Measurements from ENCODE around the gene CIAO3. TPM values are rescaled to one million over a fixed set of nuclear protein-coding genes. Genes with fewer than 3 reads are reported as not detected.
A peak's percentile ranks its signal among the peaks of the same experiment; 100 is the strongest.

The CIAO3 gene
- total RNA-seq, 2 experiments from 2014 or later, result 33.3 to 38.2 TPM

- Histone ChIP-seq H3K27me3 (ENCODE audit: control insufficient read depth in 1 of 2, insufficient read depth in 2 of 2, low read length in 2 of 2) (peaks cover 71 to 73% of the 10 kb centered on the region in 2 experiments), H3K36me3 (ENCODE audit: insufficient read depth, low read length) (no peaks in the 10 kb centered on the region), H3K4me3 (ENCODE audit: low read length) (no peak overlapping the region), H3K4me1 (ENCODE audit: insufficient read depth, low read length) (peaks cover 29% of the 10 kb centered on the region), H3K9me3 (ENCODE audit: control insufficient read depth in 1 of 2, insufficient read depth in 1 of 2, low read length in 2 of 2) (peaks cover 0 to 53% of the 10 kb centered on the region in 2 experiments), H3K27ac (ENCODE audit: low read depth in 1 of 2, low read length in 2 of 2) (no peak overlapping the region)
- Mint-ChIP-seq H3K36me3 (ENCODE audit: low read depth) (no peaks in the 10 kb centered on the region), H3K9me3 (no peaks in the 10 kb centered on the region), H3K4me1 (ENCODE audit: low read depth) (peaks cover 4% of the 10 kb centered on the region), H3K4me3 (no peak overlapping the region), H3K27ac (no peak overlapping the region), H3K27me3 (peaks cover 53% of the 10 kb centered on the region)
- intact Hi-C loops (cut with DNase I, micrococcal nuclease), result no loop called here
- DNase-seq, result no peak
- ATAC-seq (ENCODE audit: poor library complexity), result no peak
- TF ChIP-seq CTCF (IDR thresholded peaks at IDR 0.05), result no peak
- ChIA-PET CTCF (no interaction called here), POLR2A (no interaction called here)
Measured at GRCh38 chr16:708019-708418, 32.8 kb downstream of the CIAO3 start.

DNA sequence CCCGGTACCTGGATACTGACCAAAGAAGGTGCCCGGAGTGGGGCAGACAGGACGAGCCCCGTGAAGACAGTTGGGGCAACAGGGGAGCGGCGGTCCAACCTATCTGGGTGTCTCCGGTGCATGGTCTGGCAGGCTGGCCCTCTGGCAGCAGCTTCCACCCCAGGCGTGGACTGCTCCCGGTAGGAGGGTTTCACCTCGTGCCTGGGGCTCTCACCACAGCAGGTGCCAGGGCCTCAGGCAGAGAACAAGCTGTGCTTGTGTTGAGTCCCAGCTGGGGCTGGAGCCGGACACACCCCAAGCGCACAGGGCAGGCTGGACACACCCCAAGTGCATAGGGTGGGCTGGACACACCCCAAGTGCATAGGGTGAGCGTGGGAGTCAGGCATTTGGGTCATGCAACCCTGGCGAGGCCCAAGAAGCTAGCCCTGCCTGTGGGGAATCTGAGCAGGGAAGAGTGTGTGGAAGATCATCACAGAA is 33.7 kb downstream of the CIAO3 start:
- no peak overlapping the region for H3K4me3 ChIP-seq (ENCODE audit: low read length)
- Mint-ChIP-seq H3K36me3 (ENCODE audit: low read depth) (no peaks in the 10 kb centered on the region), H3K4me3 (no peak overlapping the region), H3K4me1 (ENCODE audit: low read depth) (no peaks in the 10 kb centered on the region), H3K9me3 (no peaks in the 10 kb centered on the region), H3K27ac (no peak overlapping the region), H3K27me3 (peaks cover 57% of the 10 kb centered on the region)
- H3K4me1 ChIP-seq (ENCODE audit: insufficient read depth, low read length), result peaks cover 33% of the 10 kb centered on the region
- intact Hi-C loops (cut with DNase I, micrococcal nuclease), result no loop called here
- peaks cover 80 to 83% of the 10 kb centered on the region in 2 experiments for H3K27me3 ChIP-seq (ENCODE audit: control insufficient read depth in 1 of 2, insufficient read depth in 2 of 2, low read length in 2 of 2)
- H3K36me3 ChIP-seq (ENCODE audit: insufficient read depth, low read length), result no peaks in the 10 kb centered on the region
- ChIA-PET POLR2A (interaction anchor here (1.4 kb wide), 1 partner anchor 11 kb away, joined by 11 read pairs; no protein-coding TSS in a partner anchor), CTCF (no interaction called here)
- H3K27ac ChIP-seq (ENCODE audit: low read depth in 1 of 2, low read length in 2 of 2), result no peak overlapping the region
- TF ChIP-seq CTCF (IDR thresholded peaks at IDR 0.05), result no peak
- H3K9me3 ChIP-seq (ENCODE audit: control insufficient read depth in 1 of 2, insufficient read depth in 1 of 2, low read length in 2 of 2), result peaks cover 0 to 60% of the 10 kb centered on the region in 2 experiments
- DNase-seq (no peak), ATAC-seq (ENCODE audit: poor library complexity) (no peak)

GRCh38 chr16:706189-707061 is 34.4 kb downstream of the CIAO3 start:
- Histone ChIP-seq H3K27me3 (ENCODE audit: control insufficient read depth in 1 of 2, insufficient read depth in 2 of 2, low read length in 2 of 2) (peaks cover 85 to 88% of the 10 kb centered on the region in 2 experiments), H3K27ac (ENCODE audit: low read depth in 1 of 2, low read length in 2 of 2) (no peak overlapping the region), H3K4me1 (ENCODE audit: insufficient read depth, low read length) (peaks cover 32% of the 10 kb centered on the region), H3K4me3 (ENCODE audit: low read length) (no peak overlapping the region), H3K9me3 (ENCODE audit: control insufficient read depth in 1 of 2, insufficient read depth in 1 of 2, low read length in 2 of 2) (peaks cover 0 to 67% of the 10 kb centered on the region in 2 experiments), H3K36me3 (ENCODE audit: insufficient read depth, low read length) (no peaks in the 10 kb centered on the region)
- H3K9me3 Mint-ChIP-seq, result no peaks in the 10 kb centered on the region
- DNase-seq (no peak), ATAC-seq (ENCODE audit: poor library complexity) (no peak)
- H3K4me1 Mint-ChIP-seq (ENCODE audit: low read depth), result no peaks in the 10 kb centered on the region
- H3K27me3 Mint-ChIP-seq, result peaks cover 63% of the 10 kb centered on the region
- H3K36me3 Mint-ChIP-seq (ENCODE audit: low read depth), result no peaks in the 10 kb centered on the region
- ChIA-PET CTCF (no interaction called here), POLR2A (interaction anchor here (1.4 kb wide), 1 partner anchor 11 kb away, joined by 11 read pairs; no protein-coding TSS in a partner anchor)
- intact Hi-C loops (cut with DNase I, micrococcal nuclease), result no loop called here
- no peak overlapping the region for H3K27ac Mint-ChIP-seq
- TF ChIP-seq CTCF (IDR thresholded peaks at IDR 0.05), result no peak
- H3K4me3 Mint-ChIP-seq, result peak overlapping the region; percentile 45
